PC-3 (cell line): ENCODE data around the gene IRGC. TPM values are rescaled to one million over a fixed set of nuclear protein-coding genes. Genes with fewer than 3 reads are reported as not detected.

Experiments
- ATAC-seq: fragments of 200-7000 bp; cut with Tn5 transposase; 2 replicates; pipeline ENCODE4 v1.9.1; 2020; ENCODE audit warnings: mild to moderate bottlenecking, moderate library complexity
- BruUV-seq: library from RNA; stranded (reverse); fragments of 400-500 nt; replicated peaks from 2 replicates; lab custom pipeline; 2021; lab: Mats Ljungman, UMichigan
- CTCF ChIA-PET: fragments of 300-600 bp; sonication (Branson Sonifier 250); formaldehyde crosslinking; loops from one replicate; lab custom pipeline; 2022; ENCODE audit warnings: antibody characterized with exemption; lab: Charles Lee
- POLR2A ChIA-PET: fragments of 300-600 bp; sonication (Branson Sonifier 250); formaldehyde crosslinking; loops from one replicate; lab custom pipeline; 2022; ENCODE audit warnings: antibody characterized with exemption; ENCODE audit not compliant: unreplicated experiment; lab: Charles Lee
- DNase-seq: peaks from one replicate; pipeline ENCODE4 v3.0.0-alpha.2; 2015
- H2AFZ ChIP-seq: fragments of 300-600 bp; sonication (generic); 2 replicates; pipeline ENCODE4 v1.6.0; 2016; ENCODE audit warnings: antibody characterized with exemption, low read length
- H3F3A ChIP-seq: fragments of 300-600 bp; sonication (generic); one replicate; pipeline ENCODE4 v1.6.0; 2017; ENCODE audit warnings: antibody characterized with exemption, low read length, control low read depth, mild to moderate bottlenecking; ENCODE audit not compliant: unreplicated experiment
- H3K27ac ChIP-seq: fragments of 300-600 bp; sonication (generic); 2 replicates; pipeline ENCODE4 v1.5.1; 2016; ENCODE audit warnings: mild to moderate bottlenecking, low read length
- H3K27me3 ChIP-seq: fragments of 300-600 bp; sonication (generic); 2 replicates; pipeline ENCODE4 v1.6.1; 2016; ENCODE audit warnings: low read length, mixed read lengths
- H3K36me3 ChIP-seq: fragments of 300-600 bp; sonication (generic); 2 replicates; pipeline ENCODE4 v1.6.1; 2016; ENCODE audit warnings: low read depth, mixed run types, low read length, mixed read lengths
- H3K4me1 ChIP-seq: fragments of 300-600 bp; sonication (generic); 2 replicates; pipeline ENCODE4 v1.5.1; 2016; ENCODE audit warnings: low read length; ENCODE audit not compliant: insufficient read depth
- H3K4me2 ChIP-seq: fragments of 300-600 bp; sonication (generic); 2 replicates; pipeline ENCODE4 v1.6.0; 2016; ENCODE audit warnings: low read length
- H3K4me3 ChIP-seq: fragments of 300-600 bp; sonication (generic); 2 replicates; pipeline ENCODE4 v1.5.1; 2016; ENCODE audit warnings: mild to moderate bottlenecking, low read length, mixed read lengths
- H3K79me2 ChIP-seq: fragments of 300-600 bp; sonication (generic); 2 replicates; pipeline ENCODE4 v1.6.1; 2017; ENCODE audit warnings: low read length, mixed read lengths
- H3K9ac ChIP-seq: fragments of 300-600 bp; sonication (generic); 2 replicates; pipeline ENCODE4 v1.6.0; 2016; ENCODE audit warnings: mild to moderate bottlenecking, low read length
- H3K9me2 ChIP-seq: fragments of 300-600 bp; sonication (generic); replicated peaks from 2 replicates; pipeline ENCODE4 v1.6.1; 2016; ENCODE audit warnings: mixed run types, low read length, mixed read lengths
- H3K9me3 ChIP-seq: fragments of 300-600 bp; sonication (generic); 2 replicates; pipeline ENCODE4 v1.6.1; 2016; ENCODE audit warnings: low read length, mixed read lengths
- H4K20me1 ChIP-seq: fragments of 300-600 bp; sonication (generic); 2 replicates; pipeline ENCODE4 v1.6.1; 2016; ENCODE audit warnings: low read length, mixed read lengths
- EZH2 ChIP-seq: fragments of 300-600 bp; sonication (generic); IDR thresholded peaks from one replicate; pipeline ENCODE4 v1.6.1; 2017; ENCODE audit warnings: antibody characterized with exemption, mild to moderate bottlenecking, low read length; ENCODE audit not compliant: unreplicated experiment
- EZH2phosphoT487 ChIP-seq: fragments of 300-600 bp; sonication (generic); IDR thresholded peaks from 2 replicates; pipeline ENCODE4 v1.6.1; 2018; ENCODE audit warnings: mild to moderate bottlenecking, antibody characterized with exemption, low read length, borderline replicate concordance
- intact Hi-C: fragments of 100-400 bp; cut with micrococcal nuclease; formaldehyde crosslinking; loops from 2 replicates; pipeline ENCODE4 v1.9.0; 2023
- total RNA-seq: library from RNA; depleted of rRNA; stranded (reverse); fragments of >200 nt; gene quantifications from 2 replicates; pipeline ENCODE4 v1.2.3, GENCODE V29; 2014
- TF ChIP-seq, protein P1 (sequence below): fragments of 300-600 bp; sonication (generic); conservative IDR thresholded peaks from 2 replicates; pipeline ENCODE4 v1.5.1; 2017; ENCODE audit warnings: antibody characterized with exemption, low read depth, mild to moderate bottlenecking, low read length

Gene IRGC
- total RNA-seq, 1 experiment from 2014 or later: not detected

DNA sequence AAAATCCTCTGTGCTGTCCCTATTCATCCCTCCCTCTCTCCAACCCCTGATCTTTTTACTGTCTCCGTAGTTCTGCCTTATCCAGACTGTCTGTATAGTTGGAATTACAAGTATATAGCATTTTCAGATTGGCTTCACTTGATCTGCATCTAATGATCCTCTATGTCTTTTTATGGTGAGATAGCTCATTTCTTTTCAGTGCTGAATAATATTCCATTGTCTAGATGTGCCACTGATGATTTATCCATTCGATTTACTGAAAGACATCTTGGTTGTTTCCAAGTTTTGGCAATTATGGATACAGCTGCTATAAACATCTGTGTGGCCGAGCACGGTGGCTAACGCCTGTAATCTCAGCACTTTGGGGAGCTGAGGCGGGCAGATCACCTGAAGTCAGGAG is 19.1 kb downstream of the IRGC start:
- Histone ChIP-seq H3K4me1 (peaks cover 10% of the 10 kb centered on the region), H3K4me3 (no peak overlapping the region), H2AFZ (no peak overlapping the region), H3F3A (no peaks in the 10 kb centered on the region), H4K20me1 (no peaks in the 10 kb centered on the region), H3K9me3 (no peaks in the 10 kb centered on the region), H3K9ac (no peak overlapping the region), H3K4me2 (no peak overlapping the region), H3K36me3 (peaks cover 40% of the 10 kb centered on the region), H3K79me2 (no peaks in the 10 kb centered on the region), H3K27me3 (no peaks in the 10 kb centered on the region), H3K27ac (no peak overlapping the region), H3K9me2 (no peaks in the 10 kb centered on the region)
- POLR2A ChIA-PET: no interaction called here
- no TSS peak for BruUV-seq
- ATAC-seq (no peak), DNase-seq (no peak)
- CTCF ChIA-PET: no interaction called here
- TF ChIP-seq EZH2phosphoT487 (no peak), EZH2 (no peak)
- TF ChIP-seq, protein P1, sequence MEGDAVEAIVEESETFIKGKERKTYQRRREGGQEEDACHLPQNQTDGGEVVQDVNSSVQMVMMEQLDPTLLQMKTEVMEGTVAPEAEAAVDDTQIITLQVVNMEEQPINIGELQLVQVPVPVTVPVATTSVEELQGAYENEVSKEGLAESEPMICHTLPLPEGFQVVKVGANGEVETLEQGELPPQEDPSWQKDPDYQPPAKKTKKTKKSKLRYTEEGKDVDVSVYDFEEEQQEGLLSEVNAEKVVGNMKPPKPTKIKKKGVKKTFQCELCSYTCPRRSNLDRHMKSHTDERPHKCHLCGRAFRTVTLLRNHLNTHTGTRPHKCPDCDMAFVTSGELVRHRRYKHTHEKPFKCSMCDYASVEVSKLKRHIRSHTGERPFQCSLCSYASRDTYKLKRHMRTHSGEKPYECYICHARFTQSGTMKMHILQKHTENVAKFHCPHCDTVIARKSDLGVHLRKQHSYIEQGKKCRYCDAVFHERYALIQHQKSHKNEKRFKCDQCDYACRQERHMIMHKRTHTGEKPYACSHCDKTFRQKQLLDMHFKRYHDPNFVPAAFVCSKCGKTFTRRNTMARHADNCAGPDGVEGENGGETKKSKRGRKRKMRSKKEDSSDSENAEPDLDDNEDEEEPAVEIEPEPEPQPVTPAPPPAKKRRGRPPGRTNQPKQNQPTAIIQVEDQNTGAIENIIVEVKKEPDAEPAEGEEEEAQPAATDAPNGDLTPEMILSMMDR: no peak
- intact Hi-C loops: no loop called here

DNA sequence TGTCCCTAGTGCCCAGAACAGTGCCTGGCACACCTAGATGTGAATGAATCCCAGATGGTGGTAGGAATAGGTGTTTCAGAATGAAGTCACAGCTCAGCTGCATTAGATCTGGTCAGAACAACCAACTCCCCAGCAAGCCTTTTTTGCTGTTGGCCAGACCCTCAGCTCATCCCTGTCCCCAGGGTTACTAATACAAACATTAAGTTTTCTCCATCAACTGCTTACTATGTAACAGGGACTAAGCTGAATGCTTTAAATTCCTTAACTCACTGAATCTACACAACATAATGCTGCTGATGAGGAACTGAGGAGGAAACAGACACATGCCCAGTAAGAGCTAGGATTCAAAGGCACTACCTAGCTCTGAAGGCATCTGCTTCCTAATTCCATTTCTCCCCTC is 20.1 kb downstream of the IRGC start:
- H3K9me2 ChIP-seq: no peaks in the 10 kb centered on the region
- no peaks in the 10 kb centered on the region for H3K9me3 ChIP-seq
- no peaks in the 10 kb centered on the region for H3K79me2 ChIP-seq
- TF ChIP-seq, protein P1: no peak
- no peak for TF ChIP-seq EZH2
- intact Hi-C loops: no loop called here
- H3F3A ChIP-seq: no peaks in the 10 kb centered on the region
- DNase-seq (no peak), ATAC-seq (no peak)
- no peak overlapping the region for H3K4me2 ChIP-seq
- H3K36me3 ChIP-seq: peaks cover 38% of the 10 kb centered on the region
- no peaks in the 10 kb centered on the region for H4K20me1 ChIP-seq
- H3K4me3 ChIP-seq: no peak overlapping the region
- H3K9ac ChIP-seq: no peak overlapping the region
- POLR2A ChIA-PET: no interaction called here
- CTCF ChIA-PET: no interaction called here
- no TSS peak for BruUV-seq
- H3K4me1 ChIP-seq: peaks cover 18% of the 10 kb centered on the region
- H2AFZ ChIP-seq: no peak overlapping the region
- H3K27me3 ChIP-seq: no peaks in the 10 kb centered on the region
- H3K27ac ChIP-seq: no peak overlapping the region

DNA sequence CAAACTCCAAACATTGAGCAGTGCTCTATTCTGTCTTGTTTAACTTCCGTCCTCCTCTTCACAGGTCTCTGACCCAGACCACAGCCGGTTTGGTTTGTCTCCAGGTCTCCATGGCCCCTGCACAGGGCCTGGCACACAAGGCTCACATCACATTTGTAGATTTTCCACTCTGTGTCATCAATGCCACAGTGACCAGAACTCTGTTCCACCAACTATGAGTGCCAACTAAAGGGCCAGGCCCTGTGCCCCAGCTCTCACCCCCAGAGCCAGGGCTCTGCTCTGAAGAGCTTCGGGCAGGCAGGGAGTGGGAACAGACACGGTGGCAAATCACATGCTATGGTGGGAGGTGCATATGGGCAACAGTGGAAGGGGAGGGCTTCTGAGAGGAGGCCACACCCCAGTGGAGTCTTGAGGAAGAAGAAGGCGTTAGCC is 22.9 kb downstream of the IRGC start:
- ATAC-seq (no peak), DNase-seq (no peak)
- CTCF ChIA-PET: interaction anchor here (0.7 kb wide), 1 partner anchor 144 kb away, joined by 4 read pairs; no protein-coding TSS in a partner anchor
- Histone ChIP-seq H3K4me2 (no peak overlapping the region), H3K79me2 (no peaks in the 10 kb centered on the region), H3K9me2 (no peaks in the 10 kb centered on the region), H3K4me3 (no peak overlapping the region), H3K27ac (no peak overlapping the region), H3K4me1 (peaks cover 18% of the 10 kb centered on the region), H3K36me3 (peaks cover 30% of the 10 kb centered on the region), H3K9ac (no peak overlapping the region), H4K20me1 (no peaks in the 10 kb centered on the region), H3K27me3 (no peaks in the 10 kb centered on the region), H3F3A (no peaks in the 10 kb centered on the region), H2AFZ (no peak overlapping the region), H3K9me3 (no peaks in the 10 kb centered on the region)
- POLR2A ChIA-PET: no interaction called here
- BruUV-seq: no TSS peak
- intact Hi-C loops: no loop called here
- no peak for TF ChIP-seq EZH2
